ENCODE data around the gene BPTF.
A peak's percentile ranks its signal among the peaks of the same experiment; 100 is the strongest.
"Not testable (repeated sequence)": the region's sequence is repeated elsewhere in the genome, so short reads cannot be mapped to it uniquely, and the experiment has no call there.

Gene BPTF

DNA sequence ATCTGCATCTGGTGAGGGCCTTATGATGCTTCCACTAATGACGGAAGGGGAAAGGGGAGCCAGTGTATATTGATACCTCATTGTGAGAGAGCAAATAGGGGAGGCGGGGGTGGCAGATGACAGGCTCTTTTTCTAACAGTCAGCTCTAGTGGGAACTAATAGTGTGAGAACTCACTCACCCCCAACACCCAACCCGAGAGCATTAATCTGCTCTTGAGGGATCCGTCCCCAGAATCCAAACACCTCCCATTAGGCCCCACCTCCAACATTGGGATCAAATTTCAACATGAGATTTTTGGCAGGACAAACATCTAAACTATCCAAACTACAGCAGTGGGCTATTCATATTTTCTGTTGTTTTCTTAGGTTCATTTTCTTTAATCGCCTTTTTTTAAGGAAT lies 54.4 kb downstream of the BPTF start:
- DNase-seq (ENCODE audit: insufficient read length, low spot score): no peak

DNA sequence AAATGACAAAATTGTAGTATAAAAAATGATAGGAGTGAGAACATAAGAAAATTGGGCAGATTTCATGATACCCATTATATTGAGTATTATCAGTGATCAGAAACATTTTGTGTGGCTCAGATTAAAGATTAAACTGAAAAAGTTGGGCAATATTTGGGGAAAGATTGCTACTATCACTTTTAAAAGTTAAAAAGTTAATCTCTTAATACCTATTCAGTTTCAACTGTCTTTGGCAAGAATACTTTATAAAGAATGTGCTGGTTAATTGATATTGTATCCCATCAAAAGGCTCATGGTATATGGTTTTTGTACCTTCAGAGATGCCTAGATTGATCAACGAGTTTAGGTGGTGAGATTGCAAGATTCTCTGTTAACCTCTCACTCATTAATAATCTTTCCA lies 55.8 kb downstream of the BPTF start:
- DNase-seq (ENCODE audit: insufficient read length, low spot score) (no peak), FAIRE-seq (no peak)

More for the DNA sequence above, 54.4 kb downstream of the BPTF start:
- no peak for FAIRE-seq

DNA sequence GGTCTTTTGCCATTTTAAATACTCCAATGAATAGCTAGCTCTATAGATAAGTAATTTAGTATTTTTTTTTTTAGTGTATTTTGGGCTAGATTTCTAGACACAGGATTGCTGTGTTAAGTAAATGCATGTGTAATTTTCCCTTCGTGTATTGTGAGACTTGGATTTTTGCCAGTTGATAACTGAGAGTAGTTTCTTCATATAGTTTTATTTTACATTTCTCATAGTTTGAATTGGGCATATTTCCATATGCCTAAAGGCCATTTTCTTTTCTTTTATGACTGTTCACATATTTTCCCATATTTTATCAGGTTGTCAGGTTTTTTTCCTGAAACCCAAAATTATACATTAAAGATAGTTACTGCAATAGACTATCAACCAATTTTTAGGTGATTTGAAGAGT lies 59.4 kb downstream of the BPTF start:
- FAIRE-seq: no peak

DNA sequence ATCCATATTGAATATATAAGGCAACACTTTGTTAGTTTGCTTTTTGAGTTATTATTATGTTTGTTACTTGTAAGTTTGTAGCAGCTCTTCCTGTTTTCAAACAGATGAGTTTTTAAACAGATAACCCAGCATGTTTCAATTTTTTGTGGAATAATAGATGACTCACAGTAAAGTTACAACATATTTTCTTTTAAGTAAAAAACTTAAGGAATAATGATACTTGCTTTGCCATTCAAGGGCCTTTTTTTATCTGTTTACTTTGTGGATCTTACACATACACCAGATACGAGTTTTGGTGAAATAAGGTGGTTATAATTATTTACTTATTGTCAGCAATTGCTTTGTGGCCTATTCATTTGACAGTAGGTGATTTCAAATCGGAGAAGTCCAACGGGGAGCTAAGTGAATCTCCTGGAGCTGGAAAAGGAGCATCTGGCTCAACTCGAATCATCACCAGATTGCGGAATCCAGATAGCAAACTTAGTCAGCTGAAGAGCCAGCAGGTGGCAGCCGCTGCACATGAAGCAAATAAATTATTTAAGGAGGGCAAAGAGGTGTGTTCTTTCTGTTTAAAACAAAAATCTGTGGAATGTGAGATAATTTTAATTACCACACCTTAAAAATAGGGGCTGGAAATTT lies 66.3 kb downstream of the BPTF start:
- DNase-seq (ENCODE audit: insufficient read length, low spot score): no peak

More for the DNA sequence above, 59.4 kb downstream of the BPTF start:
- no peak for DNase-seq (ENCODE audit: insufficient read length, low spot score)

DNA sequence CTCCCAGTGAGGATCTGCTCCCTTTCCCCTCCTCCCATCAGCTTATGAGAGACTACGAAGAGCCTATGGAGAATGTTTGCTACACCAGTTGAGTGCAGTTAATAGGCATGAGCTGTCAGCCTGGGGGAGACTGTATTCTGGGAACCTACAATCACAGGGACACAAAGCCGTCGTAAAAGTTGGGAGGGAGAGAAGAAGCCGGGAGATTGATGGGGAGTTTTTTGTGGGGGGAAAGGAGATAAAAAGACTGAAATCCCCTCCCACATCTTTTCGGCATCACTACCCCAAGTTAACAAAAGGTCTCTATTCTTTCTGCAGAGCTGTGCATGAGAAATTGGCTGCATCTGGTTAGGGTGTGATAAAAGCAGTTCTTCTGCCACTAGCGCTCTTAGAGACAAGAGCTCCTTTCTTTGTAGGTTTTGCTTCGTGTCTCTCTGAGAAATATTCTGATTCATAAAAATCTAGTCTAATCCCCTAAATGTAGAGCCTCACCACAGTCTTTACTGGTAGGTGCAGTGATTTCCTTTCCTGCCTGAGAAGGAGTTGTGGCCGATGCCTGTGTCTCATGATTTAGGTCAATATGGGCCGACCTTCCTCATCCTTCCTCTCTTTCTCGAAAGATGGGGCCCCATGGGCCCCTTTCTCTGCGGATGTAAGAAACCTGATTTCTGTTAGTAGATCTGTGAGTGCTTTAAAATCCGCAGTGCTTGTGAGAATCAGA lies 77.4 kb downstream of the BPTF start:
- FAIRE-seq (no peak), DNase-seq (ENCODE audit: insufficient read length, low spot score) (no peak)

More for the DNA sequence above, 66.3 kb downstream of the BPTF start:
- FAIRE-seq: no peak

DNA sequence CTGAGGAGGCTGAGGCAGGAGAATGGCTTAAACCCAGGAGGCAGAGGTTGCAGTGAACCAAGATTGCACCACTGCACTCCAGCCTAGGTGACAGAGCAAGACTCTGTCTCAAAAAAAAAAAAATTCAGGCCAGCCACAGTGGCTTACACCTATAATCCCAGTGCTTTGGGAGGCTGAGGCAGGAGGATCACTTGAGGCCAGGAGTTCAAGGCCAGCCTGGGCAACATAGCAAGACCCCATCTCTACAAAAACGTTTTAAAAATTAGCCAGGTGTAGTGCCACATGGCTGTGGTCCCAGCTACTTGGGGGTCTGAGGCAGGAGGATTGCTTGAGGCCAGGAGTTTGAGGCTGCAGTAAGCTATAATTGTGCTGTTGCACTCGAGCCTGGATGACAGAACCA lies 80.0 kb downstream of the BPTF start:
- FAIRE-seq: not testable (repeated sequence)

DNA sequence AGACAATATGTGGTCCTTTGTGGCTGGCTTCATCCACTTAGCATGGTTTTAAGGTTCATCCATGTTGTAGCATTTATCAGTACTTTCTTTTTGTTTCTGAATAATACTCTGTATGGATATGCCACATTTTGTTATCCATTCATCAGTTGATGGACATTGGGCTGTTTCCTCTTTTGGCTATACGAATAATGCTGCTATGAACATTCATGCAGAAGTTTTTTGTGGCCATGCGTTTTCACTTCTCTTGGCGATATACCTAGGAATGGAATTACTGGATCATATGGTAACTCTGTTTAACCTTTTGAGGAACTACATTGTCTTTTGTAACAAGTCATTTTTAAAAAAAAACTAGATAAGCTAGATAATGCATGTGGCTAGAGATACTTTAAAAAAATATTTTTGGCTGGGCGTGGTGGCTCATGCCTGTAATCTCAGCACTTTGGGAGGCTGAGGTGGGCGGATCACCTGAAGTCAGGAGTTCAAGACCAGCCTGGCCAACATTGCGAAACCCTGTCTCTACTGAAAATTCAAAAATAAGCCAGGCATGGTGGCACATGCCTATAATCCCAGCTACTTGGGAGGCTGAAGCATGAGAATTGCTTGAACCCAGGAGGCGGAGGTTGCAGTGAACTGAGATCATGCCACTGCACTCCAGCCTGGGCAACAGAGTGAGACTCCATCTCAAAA lies 85.0 kb downstream of the BPTF start:
- DNase-seq (ENCODE audit: insufficient read length, low spot score); FAIRE-seq: not testable (repeated sequence)

More for the DNA sequence above, 80.0 kb downstream of the BPTF start:
- not testable (repeated sequence) for DNase-seq (ENCODE audit: insufficient read length, low spot score)

DNA sequence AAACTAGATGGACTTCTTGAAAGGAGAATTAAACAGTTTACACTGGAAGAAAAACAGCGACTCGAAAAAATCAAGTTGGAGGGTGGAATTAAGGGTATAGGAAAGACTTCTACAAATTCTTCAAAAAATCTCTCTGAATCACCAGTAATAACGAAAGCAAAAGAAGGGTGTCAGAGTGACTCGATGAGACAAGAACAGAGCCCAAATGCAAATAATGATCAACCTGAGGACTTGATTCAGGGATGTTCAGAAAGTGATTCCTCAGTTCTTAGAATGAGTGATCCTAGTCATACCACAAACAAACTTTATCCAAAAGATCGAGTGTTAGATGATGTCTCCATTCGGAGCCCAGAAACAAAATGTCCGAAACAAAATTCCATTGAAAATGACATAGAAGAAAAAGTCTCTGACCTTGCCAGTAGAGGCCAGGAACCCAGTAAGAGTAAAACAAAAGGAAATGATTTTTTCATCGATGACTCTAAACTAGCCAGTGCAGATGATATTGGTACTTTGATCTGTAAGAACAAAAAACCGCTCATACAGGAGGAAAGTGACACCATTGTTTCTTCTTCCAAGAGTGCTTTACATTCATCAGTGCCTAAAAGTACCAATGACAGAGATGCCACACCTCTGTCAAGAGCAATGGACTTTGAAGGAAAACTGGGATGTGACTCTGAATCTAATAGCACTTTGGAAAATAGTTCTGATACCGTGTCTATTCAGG lies 85.9 kb downstream of the BPTF start:
- DNase-seq (ENCODE audit: insufficient read length, low spot score) (peak; percentile 13), FAIRE-seq (no peak)

DNA sequence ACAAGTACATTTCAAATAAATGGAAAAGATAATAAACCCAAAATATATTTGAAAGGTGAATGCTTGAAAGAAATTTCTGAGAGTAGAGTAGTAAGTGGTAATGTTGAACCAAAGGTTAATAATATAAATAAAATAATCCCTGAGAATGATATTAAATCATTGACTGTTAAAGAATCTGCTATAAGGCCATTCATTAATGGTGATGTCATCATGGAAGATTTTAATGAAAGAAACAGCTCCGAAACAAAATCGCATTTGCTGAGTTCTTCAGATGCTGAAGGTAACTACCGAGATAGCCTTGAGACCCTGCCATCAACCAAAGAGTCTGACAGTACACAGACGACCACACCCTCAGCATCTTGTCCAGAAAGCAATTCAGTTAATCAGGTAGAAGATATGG lies 86.8 kb downstream of the BPTF start:
- FAIRE-seq (no peak), DNase-seq (ENCODE audit: insufficient read length, low spot score) (no peak)

DNA sequence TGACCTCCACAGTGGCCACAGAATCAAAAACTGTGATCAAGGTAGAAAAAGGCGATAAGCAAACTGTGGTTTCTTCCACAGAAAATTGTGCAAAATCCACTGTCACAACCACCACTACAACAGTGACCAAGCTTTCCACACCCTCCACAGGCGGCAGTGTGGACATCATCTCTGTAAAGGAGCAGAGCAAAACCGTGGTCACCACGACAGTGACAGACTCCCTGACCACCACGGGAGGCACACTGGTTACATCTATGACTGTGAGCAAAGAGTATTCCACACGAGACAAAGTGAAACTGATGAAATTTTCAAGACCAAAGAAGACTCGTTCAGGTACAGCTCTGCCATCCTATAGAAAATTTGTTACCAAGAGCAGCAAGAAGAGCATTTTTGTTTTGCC lies 87.4 kb downstream of the BPTF start:
- DNase-seq (ENCODE audit: insufficient read length, low spot score): no peak
- no peak for FAIRE-seq

DNA sequence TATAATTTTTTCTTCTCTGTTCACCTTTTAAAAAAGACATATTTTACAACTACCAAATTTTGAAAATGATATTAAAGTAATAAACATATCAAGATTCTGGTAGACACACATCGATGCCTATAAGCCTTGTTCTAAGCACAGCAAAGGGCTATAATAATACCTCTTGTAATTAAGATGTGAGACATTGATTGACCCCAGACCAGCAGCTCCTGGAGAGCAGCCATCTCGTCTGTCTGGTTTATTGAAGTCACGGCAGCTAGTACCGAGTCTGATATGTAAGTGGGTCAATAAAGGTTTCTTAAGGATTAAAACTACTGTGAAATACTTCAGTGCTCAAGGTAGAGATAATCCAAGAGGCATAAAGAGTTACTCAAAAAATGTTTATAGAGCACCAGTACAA lies 94.9 kb downstream of the BPTF start:
- DNase-seq (ENCODE audit: insufficient read length, low spot score) (no peak), FAIRE-seq (no peak)

DNA sequence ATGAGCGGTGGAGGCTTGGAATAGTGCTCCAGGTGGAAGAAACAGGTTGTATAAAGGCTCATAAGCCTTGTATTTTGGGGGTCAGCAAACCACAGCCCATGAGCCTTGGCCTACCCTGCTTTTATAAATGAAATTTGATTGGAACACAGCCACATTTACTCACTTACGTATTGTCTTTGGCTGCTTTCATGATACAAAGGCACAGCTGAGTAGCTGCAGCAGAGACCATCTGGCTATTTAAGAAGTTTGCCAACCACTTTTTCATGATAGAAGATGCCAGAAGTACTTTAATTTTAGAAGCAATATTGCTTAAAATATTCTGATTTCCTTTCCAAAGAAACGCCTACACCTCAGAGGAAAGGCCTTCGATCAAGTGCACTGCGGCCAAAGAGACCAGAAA lies 97.2 kb downstream of the BPTF start:
- DNase-seq (ENCODE audit: insufficient read length, low spot score) (no peak), FAIRE-seq (no peak)

DNA sequence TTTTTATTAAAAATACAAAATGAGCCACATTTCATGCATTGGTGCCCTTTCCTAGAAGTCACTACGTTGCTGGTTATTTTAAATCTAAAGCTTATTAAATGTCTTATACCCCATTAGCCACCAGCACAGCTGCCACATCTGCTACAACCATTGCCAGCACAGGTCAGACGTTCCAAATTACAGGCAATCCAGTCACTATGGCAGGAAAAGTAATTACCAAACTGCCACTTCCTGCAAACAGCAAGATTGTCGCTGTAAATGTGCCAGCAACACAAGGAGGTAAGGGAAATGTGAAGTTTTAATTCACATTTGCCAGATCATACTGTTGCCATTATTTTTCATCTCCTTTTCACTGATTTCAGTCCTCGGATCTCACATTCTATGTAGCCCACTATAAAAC lies 103.5 kb downstream of the BPTF start:
- FAIRE-seq; DNase-seq (ENCODE audit: insufficient read length, low spot score): not testable (repeated sequence)

DNA sequence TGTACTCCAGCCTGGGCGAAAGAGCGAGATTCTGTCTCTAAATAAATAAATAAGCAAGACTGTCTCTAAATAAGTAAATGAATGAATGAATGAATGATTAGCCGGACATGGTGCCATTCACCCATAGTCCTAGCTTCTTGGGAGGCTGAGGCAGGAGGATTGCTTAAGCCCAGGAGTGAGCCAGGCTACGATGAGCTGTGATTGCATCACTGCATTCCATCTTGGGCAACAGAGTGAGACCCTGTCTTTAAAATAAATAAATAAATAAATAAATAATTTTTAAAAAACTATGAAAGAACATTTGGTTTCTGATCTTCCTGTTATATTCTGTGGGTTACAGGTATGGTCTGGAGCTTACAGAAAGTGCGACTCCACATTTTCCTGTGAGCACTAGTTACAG lies 105.9 kb downstream of the BPTF start:
- FAIRE-seq: no peak

DNA sequence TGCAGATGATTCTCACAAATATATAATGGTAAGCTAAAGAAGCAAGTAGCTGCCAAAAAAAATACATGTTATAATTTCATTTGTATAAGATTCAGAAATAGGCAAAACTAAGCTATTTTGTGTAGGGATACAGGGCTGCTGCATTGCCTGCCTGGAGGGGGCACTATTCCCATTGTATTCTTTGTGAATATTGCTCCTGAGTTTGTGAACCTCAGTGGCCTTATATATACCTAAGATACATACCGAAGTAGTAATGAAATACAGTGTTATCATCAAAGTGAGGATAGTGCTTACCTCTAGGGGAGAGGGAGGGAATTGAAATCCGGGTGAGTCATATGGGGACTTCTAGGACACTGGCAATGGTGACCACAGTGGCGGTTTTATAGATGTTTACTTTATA lies 117.5 kb downstream of the BPTF start:
- no peak for DNase-seq (ENCODE audit: insufficient read length, low spot score)

More for the DNA sequence above, 105.9 kb downstream of the BPTF start:
- no peak for DNase-seq (ENCODE audit: insufficient read length, low spot score)

DNA sequence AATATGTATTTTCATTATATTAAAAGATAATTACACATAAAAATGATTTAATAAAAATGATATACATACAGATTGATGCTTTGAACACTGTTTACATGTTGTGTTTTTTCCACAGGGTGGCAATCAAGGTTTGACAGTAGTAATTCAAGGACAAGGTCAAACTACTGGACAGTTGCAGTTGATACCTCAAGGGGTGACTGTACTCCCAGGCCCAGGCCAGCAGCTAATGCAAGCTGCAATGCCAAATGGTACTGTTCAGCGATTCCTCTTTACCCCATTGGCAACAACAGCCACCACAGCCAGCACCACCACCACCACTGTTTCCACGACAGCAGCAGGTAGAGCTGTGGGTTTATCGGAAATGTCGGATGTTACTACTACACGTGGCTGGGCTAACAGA lies 118.7 kb downstream of the BPTF start:
- FAIRE-seq (no peak), DNase-seq (ENCODE audit: insufficient read length, low spot score) (no peak)

More for the DNA sequence above, 117.5 kb downstream of the BPTF start:
- FAIRE-seq: no peak

DNA sequence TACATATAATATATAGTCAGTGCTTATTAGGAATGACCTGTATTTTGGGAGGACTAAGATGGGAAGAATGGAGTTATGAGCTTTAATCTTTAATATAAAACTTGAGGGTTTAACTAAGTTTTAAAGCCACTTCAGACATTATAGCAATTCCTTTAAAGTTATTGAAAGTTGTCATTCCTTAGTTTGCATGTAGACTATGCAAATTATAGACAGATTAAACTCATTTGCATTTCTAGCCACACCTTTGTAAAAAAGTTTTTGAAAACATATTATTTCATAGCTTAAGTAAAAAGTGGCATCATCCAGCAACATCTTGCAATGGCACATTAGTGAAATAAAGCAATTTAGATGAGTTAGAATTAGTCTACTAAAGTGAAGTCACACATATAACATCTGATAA lies 121.2 kb downstream of the BPTF start:
- no peak for DNase-seq (ENCODE audit: insufficient read length, low spot score)
- no peak for FAIRE-seq

DNA sequence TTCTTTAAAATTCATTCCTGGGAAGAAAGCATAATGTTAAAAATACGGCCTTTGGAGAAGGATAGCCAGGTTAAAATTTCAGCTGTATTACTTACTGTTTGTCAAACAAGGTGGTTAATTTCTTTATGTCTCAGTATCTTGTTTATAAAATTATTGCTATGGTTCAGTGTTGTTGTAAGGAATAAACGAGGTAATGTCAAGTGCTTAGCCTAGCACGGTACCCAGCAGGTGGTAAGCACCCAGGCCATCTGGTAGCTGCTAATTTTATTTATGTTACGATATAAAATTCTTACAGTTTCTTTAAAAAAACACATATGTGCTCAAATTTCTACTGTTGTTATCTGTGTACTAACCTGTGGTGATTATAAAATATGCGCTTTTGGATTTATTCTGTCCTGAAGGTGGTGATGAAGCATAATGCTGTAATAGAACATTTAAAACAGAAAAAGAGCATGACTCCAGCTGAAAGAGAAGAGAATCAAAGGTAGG lies 122.1 kb downstream of the BPTF start:
- no peak for DNase-seq (ENCODE audit: insufficient read length, low spot score)
- no peak for FAIRE-seq

DNA sequence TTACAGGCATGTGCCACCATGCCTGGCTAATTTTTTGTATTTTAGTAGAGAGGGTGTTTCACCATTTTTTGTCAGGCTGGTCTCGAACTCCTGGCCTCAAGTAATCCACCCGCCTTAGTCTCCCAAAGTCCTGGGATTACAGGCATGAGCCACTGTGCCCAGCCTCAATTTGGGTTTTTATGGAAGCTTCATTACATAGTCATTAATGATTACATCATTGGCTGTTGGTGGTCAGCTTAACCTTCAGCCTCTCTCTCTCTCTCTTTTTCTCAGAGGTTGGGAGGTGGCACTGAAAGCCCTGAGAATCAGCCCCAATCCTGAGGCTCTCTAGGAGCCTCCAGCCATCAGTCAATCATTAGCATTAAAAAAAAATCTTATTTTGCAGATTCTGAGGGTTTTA lies 125.6 kb downstream of the BPTF start:
- no peak for FAIRE-seq
- DNase-seq (ENCODE audit: insufficient read length, low spot score): no peak

DNA sequence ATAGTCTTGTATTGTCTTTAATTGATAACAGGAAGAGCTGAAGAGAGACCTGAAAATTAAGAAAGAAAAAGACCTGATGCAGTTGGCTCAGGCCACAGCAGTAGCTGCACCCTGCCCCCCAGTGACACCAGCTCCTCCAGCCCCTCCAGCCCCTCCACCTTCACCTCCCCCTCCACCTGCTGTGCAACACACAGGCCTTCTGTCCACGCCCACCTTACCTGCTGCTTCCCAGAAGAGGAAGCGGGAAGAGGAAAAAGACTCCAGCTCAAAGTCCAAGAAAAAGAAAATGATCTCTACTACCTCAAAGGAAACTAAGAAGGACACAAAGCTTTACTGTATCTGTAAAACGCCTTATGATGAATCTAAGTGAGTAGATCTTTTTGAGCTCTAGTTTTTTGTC lies 134.2 kb downstream of the BPTF start:
- no peak for FAIRE-seq

DNA sequence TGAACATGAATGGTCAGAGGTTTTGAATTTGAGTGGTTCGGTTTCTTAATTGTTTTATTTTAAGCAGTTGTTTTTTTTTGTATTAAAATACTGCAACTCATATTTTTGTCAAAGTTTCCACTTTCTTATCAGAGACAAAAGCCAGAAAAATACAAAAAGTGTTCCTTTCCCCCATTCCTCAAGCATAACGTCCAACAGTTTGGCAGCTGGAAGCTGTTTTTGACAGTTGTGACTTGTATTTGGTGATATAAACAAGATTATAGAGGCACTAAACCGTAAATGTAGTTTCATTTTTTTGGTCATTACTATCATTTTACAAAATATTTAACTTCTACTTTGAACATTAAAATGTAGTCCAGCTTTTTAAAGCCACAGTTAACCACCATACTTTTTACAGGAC lies 135.0 kb downstream of the BPTF start:
- not testable (repeated sequence) for FAIRE-seq; DNase-seq (ENCODE audit: insufficient read length, low spot score)

More for the DNA sequence above, 134.2 kb downstream of the BPTF start:
- no peak for DNase-seq (ENCODE audit: insufficient read length, low spot score)

Measured in GM19239 (cell line).